Gastrocnemius medialis (tissue), 4 donors: ENCODE data around the gene MAP6D1.

Experiments
- CTCF ChIP-seq, 5 experiments: fragments of 450-650 bp in 3 of 5; fragments of 200-600 bp in 2 of 5; sonication (generic) in 2 of 5; IDR thresholded peaks in 4 of 5; conservative IDR thresholded peaks in 1 of 5; 1 replicate in 4 of 5; 2 replicates in 1 of 5; pipeline ENCODE4 v1.5.1; 2016 to 2019; ENCODE audit warnings: antibody characterized with exemption in 5 of 5, mild to moderate bottlenecking in 3 of 5, moderate library complexity in 3 of 5
- POLR2A ChIP-seq, 2 donors: fragments of 450-650 bp; IDR thresholded peaks; one replicate each; pipeline ENCODE4 v1.6.1; 2017; ENCODE audit warnings: antibody characterized with exemption in 2 of 2, mild to moderate bottlenecking in 2 of 2, moderate library complexity in 2 of 2

- TF ChIP-seq CTCF (IDR thresholded peaks at IDR 0.05 in 4 of 5, conservative IDR thresholded peaks at IDR 0.05 in 1 of 5) (no peak), POLR2A (IDR thresholded peaks at IDR 0.05) (no peak)
Observed at GRCh38 chr3:183810643-183811594, 14.5 kb downstream of the MAP6D1 start.
